Measurements from ENCODE around the gene ROR2.
A peak's percentile ranks its signal among the peaks of the same experiment; 100 is the strongest.

ROR2 gene

DNA sequence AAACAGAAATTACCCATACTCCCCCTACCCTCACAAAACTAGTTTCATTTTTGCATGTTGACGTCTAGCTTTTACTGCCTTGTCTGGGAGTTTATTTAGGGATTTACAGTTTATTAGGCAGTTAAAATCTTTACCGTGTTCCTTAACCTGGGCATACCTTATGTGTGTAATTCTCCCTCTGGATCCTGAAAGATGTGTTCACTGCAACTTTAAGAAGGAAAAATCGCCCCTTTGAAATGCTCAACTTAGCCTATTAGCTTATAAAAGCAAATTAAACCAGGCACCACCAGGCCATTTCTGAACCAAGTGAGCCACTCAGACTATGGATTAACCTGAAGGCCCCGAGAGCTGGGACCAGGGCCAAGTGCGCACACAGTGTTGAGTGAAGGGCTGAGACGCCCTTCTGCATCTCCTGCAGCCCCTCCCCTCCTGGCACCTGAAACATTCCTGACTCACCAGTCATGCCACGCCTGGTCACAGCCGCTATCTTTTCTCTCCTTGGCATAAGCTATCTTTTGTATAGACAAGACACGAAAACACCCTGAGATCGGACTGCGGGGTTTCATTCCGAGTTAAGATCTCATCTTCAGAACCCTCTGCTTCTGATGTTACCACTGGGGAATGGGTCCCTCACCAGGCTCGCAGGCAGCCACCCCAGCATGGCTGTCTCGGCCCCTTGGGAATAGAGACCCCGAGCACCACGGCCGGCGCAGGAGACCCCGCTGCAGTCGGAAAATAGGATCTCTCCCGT lies 111.9 kb downstream of the ROR2 start:
- peak; percentile 73 for DNase-seq

DNA sequence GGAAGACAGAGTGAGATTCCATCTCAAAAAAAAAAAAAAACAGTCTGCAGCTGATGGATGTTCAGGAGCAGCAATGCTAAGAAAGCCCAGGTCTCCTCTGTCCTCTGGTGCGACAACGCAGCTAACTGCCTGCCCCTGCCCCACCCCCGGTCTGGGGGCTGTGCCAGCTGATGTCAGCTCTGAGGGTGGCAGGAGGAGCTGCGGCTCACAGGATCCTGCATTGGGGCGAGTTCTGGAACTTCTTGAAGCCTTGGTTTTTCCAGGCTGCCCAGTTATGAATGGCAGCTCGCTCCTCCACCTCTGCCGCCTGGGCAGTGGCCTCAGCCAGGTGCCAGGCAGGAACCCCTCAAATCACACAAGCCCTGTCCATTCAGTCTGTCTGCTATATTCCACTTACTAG lies 113.5 kb downstream of the ROR2 start:
- DNase-seq, result no peak

DNA sequence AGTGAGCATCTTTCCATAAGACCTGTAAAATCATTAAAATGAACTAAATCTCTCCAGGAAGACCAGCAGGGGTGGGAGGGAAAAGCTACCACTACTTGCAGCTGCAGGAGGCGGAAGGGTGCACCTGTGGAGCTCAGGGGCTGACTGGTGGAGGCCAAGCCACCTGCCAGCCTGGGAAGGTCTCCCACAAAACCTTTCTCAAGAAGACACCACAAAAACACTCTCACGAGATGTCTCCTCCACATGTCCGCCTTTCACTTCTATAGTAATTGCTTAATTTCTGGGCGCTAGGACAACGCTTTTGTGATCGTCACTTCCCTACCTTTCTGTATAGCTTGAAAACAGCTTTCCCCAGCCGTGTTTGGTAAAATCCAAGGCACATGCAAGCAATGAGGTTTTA lies 114.4 kb downstream of the ROR2 start:
- DNase-seq, result no peak

DNA sequence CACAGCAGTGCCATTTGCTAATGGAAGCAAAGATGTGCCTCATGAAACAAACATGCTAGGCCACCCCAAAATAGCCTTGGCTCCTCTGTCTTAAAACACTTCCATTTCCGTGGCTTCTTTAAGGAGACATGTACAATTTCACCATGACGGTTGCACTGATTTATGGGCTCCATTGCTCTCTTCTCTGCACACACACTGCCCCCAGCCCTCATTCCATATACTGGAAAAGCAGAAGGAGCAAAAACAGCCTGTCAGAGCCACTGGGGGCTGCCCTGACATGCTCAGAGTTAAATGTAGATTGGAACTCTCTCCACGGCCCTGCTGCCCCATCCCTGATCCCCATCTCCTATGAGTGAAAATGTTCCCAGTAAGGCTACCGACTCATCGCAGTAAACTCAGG lies 114.8 kb downstream of the ROR2 start:
- no peak for DNase-seq

DNA sequence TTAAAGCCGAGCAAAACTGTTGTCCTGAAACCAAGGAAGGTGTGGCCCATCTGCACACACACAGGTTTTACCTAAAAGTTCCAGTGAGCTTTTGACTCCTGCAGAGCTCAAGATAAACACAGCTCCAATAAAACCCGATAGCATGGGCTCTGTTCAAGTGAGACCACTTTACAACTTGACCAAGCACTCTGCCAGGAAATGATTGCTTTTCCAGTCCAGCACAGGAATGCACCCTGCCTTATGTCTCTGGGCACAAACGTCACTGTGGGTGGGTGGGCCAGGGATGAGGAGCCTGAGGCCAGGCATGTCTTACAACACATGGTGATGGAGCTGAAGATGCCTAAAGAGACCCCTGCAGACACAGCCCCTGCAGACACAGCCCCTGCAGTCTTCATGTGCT lies 115.3 kb downstream of the ROR2 start:
- DNase-seq, result no peak

DNA sequence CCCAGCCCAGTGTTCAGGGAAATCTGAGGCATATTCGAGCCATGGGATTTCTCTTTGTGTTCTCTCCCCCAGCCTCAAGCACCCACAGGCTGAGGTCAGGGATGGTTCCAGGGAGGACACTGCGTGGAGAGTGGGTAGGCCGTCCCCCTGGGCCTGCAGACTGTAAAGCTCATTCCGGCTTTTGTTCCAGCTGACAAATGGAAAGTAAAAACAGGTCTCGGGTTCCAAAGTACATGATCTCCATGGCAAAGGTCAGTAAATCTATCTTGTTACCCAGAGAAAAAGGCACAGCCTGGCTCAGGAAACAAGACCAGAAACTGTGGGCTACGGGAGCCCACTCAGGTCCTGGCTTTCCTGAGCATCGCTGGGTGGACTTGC lies 116.2 kb downstream of the ROR2 start:
- DNase-seq, result no peak

DNA sequence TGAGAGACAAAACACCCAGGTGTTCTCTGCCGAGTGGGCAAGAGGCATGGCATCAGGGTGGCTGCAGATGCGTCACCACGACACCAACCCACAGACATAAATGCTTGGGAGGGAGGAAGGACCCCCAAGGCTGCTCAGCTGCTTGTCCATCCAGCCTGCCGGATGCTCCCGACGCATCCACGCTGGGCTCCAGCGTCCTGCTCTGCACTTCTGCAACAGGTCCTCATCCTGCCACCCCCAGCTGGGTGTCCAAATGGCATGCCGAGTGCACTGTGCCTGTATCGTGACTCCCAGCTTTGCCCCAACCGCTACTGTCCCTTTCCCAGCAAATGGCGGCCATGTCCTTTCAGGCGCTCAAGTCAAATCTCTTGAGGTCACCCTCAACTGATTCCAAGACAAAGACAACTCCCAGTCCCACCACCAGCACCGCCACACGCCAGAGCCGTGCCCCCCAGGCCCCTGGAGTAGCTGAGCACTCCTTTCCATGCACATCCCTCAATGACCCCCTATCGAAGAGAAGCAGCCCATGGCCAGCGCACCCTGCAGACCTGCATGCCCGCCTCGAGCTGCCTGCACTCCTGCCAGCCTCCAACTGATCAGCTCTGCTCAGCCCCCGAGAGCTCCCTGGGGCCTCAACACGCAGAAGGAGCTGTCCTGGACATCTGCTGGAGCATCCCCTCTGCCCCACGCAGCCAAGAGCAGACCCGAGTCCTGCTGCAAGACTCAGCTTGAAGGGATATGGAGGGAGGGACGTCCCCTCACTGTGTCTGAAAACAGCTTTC lies 116.7 kb downstream of the ROR2 start:
- DNase-seq, result no peak

DNA sequence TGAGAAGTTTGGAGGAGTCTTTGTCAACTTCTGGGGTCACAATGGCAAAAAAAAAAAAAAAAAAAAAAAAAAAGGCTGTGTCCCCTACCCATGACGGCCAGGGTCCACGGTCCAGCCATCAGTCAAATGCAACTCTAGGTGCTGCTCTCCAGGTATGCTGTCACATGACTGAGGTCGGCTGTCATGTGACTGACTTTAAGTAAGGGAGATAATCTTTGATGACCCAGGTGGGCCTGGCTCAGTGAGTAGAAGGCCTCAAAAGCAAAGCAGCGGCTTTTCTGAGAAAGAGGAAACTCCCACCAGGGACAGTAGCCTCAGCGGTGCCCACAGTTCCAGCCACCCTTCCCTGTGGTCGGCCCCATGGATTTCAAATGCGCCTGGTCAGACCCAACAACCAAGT lies 117.7 kb downstream of the ROR2 start:
- no peak for DNase-seq

DNA sequence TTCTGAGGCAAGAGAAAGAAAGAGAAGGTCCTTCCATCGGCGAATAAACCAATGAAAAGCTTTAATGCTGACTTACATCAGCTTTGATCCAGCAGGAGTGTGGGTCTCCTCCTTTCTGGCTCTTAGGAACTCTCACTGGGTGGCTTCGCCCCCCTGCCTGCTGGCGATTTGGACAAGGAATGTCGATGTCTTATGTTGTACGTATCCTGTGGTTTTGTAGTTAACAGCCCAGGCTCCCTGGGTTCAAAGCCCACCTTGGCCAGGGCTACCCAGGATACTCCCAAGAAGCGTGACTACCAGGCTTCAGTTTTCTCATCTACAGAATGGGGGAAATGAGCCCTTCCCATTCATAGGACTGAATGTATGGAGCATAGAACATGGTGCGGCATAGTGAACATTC lies 124.2 kb downstream of the ROR2 start:
- DNase-seq, result no peak

DNA sequence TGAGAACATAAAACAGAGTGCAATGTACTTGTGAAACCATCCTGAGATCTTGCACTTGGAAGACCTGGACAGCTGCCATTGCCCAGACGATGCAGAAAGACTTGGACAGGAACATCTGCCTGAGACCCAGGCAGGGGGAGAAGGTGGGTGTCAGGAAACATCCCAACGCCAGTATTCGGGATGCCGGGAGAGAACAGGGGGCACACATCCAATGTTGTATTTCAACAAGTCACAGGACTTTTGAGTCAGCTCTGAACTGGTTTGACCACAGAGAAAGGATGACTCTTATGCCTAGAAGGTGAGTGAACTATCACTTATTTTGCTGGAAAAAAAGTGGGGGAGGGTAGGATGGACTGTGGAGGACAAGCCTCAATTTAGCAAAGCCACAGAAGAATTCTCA lies 124.6 kb downstream of the ROR2 start:
- no peak for DNase-seq

DNA sequence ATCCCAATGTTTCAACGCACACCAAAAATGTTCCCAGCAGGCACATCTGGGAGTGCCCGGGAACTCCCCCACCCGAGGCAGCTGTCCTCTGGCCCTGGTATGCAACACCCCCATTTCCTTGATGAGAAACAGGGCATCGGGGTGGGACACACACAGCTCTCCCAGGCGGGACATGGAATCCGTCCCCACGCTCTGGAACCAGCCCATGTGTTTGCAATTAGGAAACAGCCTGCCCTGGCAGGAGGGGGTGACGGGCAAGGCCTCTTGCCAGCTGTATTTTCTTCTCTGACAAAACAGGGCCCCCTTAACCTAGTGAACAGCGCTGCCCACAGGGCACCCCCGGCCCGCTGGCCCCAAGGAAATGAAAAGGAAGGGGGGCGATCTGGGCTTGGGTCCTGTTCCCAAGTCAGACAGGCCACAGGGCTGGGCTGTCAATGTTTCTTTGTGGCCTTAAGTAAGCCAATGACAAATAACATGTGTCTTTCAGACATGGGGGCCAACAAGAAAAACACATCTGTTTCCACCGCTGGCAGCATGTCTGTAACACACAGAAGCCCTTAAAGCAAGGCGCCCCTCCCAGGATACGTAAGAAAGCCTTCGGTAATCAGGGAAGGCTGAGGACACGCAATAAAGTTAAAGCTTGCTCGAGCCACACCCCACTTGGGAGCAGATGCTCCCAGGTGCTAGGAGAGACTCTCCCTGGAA lies 125.3 kb downstream of the ROR2 start:
- peak; percentile 68 for DNase-seq

DNA sequence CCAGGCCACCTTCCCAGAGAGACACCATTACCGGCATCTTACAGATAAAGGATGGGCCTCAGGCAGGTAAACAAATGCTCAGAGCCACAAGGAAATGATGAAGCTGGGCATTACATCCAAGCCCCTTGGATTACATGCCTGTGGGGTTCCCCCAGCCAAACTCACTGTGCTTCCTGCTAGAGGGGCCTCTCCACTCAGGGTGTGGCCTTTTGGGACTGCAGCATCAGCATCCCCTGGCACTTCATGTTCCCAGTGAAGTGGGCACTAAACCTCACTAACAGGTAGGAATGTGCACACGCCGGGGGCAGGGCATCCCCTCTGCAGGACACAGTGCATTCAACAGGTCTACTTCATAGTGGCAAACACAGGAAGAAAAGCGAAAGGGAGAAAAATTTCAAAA lies 125.9 kb downstream of the ROR2 start:
- DNase-seq, result no peak

DNA sequence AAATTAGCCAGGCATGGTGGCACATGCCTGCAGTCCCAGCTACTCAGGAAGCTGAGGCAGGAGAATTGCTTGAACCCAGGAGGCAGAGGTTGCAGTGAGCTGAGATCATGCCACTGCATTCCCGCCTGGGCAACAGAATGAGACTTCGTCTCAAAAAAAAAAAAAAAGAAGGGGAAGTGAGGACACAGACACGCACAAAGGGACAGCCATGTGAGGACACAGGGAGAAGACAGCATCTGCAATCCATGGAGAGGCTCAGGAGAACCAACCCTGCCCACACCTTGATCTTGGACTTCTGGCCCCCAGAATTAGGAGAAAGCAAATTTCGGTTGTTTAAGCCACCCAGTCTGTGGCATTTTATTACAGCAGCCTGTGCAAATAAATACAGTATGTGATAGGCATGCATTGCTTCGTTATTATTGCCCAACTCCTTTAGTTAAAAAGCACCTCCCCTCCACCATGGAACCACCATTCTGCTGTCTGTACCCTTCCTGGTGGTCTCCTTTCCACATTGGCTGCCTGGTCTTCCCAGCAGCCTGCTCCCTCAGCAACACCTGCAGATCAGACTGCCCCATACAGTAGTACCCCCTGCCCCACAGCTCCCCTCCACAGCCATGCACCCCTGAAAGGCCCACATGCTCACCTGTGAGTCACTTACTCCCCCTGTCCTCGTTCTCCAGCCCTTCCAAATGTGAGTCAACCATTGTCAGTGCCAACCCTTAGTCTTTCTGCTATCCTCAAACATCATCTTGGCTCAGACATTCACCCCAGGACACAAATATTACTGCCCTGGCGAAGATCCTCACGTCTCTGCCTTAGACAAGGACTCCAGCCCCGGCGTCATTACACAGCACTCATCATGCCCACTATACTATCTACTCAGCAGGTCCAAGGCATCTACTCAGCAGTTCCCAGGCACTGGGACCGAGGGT lies 128.8 kb downstream of the ROR2 start:
- peak; percentile 17 for DNase-seq

DNA sequence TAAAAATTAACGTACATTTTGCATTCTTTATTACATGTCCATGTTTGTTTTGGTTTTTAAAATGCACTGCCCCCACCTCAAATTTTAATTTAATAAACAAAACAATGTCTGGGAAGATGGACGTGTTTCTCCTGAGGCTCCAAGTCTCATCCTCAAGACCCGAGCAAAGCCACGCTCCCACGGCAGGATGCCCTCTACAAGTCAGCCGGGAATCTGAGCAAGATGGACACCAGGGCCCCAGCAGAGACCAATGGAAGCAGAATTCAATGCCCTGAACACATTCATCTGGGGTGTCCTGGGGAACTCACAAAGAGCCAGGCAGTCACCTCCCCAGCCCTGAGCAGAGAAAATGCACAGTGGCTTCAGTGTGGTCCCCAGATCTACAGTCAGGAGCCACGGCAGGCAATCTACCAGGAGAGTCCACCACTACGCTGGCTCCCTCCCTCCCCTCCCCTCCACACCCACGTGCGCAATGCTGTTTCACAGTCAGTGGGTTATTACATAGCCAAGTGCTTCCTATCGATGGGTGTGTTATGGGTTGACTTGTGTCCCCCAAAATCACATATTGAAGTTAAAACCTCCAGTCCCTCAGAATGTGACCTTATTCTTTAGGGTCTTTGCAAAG lies 129.8 kb downstream of the ROR2 start:
- DNase-seq, result no peak

DNA sequence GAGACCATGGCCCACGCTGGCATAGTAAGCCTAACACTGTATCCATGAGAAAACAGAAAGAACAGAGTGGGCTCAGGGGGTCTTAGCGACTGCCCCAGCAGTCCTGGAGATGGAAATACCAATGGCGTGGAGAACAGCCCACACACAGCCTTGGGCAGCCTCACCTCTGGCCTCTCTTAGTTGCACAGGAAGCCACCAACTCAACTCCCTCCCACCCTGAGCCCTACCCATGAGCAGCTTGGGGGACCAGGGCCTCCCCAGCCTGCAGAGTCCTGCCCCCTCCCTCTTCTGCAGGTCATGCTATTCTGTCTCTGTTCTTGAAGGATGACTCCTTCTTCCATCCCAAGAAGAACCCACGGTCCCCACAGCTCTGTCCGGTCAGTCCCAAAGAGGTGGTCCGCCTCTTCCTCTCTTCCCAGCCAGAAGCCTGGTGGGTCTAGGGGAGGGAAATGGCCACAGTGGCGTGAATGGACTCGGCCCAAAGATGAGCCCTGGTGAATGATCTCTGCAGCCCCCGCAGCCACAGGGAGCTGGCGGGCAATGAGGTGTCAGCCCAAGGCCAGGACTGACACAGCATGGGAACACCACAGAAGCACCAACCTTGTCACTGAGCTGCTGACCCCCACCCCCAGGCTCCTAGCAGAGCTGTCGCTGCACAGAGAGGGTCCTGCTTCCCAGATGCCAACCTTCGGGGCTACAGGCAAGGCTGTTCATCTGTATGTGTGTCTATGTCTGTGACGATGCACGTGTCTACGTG lies 131.2 kb downstream of the ROR2 start:
- DNase-seq, result no peak

DNA sequence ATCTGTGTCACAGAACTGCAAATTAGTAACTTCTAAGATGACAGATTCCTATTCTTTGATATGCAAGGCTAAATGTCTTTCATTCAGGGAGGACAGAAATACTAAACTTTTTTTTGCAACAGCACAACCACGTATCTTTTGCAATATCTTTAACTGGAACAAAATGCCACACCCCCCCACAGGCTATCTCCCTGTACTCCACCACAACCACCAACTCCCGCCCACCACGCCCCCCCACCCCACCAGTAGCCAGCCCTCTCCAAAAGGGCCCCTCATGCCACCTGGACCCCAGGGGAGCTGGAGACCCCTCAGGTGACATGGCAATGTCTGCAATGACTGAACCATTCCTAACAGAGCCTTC lies 131.8 kb downstream of the ROR2 start:
- no peak for DNase-seq

DNA sequence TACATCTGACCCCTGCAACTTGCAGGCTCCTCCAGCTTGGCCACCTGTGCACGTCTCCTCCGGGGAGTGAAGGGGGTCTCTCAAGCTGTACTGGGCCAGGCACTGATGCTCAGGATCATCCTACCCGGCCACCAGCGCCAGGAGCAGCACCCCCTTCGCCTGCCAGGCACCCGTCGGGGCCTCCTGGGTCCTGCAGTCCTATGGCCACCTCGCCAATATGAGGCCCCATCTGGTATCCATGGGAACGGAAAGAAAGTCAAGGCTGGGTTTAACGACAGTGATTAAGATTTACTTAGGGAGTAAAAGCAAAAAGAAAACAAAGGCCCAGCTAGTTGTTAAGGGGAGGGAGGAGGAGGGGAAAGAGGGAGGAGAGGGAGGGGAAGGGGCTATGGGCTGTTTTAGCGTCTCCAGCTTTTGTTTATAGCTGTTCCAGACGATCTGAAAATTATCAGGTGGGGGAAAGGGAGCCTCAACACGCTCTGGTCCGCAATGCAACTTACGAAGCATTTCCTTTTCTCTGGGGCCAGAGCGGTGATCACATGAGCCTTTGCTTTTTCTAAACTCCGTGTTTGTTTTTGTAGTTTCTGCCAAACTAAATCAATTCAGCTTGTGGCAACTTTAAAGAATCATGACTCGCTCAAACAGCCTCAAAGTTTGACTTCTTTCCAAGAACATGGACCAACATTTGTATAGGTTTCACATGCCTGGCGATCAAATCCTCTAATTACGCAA lies 132.4 kb downstream of the ROR2 start:
- DNase-seq, result no peak

DNA sequence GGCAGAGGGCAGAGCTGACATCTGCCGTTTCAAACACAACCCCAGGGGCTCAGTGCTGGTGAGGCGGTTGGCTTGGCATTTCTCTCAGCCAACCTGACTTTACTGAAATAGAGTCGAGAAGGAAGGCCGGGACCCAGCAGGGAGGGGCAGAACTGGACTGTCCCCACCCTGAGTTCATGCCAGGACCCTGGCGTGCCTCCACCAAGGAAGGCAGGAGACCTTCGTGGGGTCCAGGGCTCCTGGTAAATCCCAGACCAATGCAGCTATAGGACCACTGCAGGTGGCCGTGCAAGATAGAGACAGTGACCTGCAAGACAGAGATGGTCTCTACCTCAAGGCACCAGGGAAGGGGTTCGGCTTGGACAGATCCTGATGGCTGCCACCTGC lies 132.9 kb downstream of the ROR2 start:
- DNase-seq, result no peak

DNA sequence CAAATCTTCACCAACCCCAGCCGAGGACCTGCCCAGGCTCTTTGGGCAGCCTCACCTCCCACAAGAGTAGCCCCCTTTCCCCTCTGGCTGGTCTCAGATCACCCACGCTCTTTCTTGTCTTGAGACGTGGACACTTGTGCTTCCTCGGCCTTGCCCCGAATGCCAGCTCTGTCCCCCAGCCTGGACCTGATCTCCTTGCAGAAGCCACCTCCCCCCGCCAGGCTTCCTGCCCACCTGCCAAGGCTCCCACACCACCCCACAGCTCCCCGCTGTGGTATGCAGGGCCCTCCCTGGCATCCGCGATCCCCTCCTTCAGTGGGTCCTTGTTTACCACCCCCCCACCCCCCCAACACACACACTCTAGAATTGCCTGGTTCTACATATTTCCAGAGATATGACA lies 133.7 kb downstream of the ROR2 start:
- DNase-seq, result no peak

DNA sequence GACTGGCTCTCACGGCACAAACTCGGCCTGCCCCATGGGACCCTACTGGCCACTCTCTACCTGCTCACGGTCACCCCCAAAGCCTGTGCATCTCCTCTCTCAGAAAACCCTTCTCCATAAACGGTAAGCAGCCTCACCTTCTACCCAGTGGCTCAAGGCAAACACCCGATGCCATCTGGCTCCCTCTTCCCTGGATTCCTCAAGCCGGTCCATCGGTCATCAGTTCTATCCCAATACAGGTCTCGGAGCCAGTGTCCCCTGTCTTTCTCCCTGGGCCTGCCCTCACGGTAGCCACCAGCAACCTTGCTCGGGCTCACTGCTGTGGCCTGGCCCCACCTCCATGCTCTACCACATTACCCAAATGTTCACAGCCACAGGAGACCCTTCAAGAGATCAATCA lies 134.1 kb downstream of the ROR2 start:
- no peak for DNase-seq

DNA sequence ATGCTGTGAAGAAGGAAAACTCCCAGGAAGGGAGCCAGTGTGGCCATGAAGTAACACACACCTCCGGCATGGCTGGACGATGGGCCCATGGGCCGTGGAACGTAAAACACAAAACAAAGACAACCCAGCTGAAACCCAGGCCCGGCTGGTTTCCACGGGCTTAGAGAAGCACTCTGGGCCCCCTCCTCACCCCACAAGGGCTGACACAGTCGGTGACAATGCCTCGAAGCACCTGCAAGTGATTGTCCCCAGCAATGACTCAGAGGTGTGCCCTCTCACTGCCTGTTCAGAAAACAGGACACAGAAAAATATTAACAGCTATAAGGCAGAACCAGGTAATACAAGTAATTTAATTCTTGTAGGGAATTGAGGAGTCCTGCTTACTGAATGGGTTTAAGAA lies 135.3 kb downstream of the ROR2 start:
- DNase-seq, result no peak

Measured in left hindlimb (tissue), 1 donor.